B cell (primary cell): ENCODE data around the gene SERPINA4. TPM values are rescaled to one million over a fixed set of nuclear protein-coding genes. Genes with fewer than 3 reads are reported as not detected.

Experiments
- ATAC-seq: fragments of 200-7000 bp; cut with Tn5 transposase; one replicate; pipeline ENCODE4 v1.10.0; 2021; ENCODE audit warnings: low read depth, mild to moderate bottlenecking, moderate number of reproducible peaks, moderate library complexity
- CTCF ChIA-PET: fragments of 350-600 bp; sonication (Branson Sonifier 250); formaldehyde crosslinking; loops from one replicate; lab custom pipeline; 2021; ENCODE audit warnings: antibody characterized with exemption, inconsistent platforms; lab: Charles Lee
- POLR2A ChIA-PET: fragments of 350-600 bp; sonication (Branson Sonifier 250); formaldehyde crosslinking; loops from one replicate; lab custom pipeline; 2021; ENCODE audit warnings: antibody characterized with exemption; lab: Charles Lee
- DNase-seq: peaks from one replicate; pipeline ENCODE4 v3.0.0; 2013
- H2AFZ ChIP-seq: 2 replicates; pipeline ENCODE4 v1.6.1; 2012; ENCODE audit warnings: mild to moderate bottlenecking, low read depth, low read length; ENCODE audit not compliant: insufficient read depth, poor library complexity, severe bottlenecking
- H3K27ac ChIP-seq, 2 donors: 1 replicate in 1 of 2; 2 replicates in 1 of 2; pipeline ENCODE4 v1.5.1; 2012 to 2013; ENCODE audit warnings: low read length in 2 of 2, mild to moderate bottlenecking in 2 of 2, moderate library complexity in 1 of 2
- H3K27me3 ChIP-seq, 4 experiments: fragments of 200-600 bp in 1 of 4; sonication (generic) in 1 of 4; replicated peaks in 1 of 4; 1 replicate in 2 of 4; 2 replicates in 2 of 4; pipeline versions ENCODE4 v1.6.1 to v1.7.0; 2013 to 2016; ENCODE audit warnings: low read length in 3 of 4, mild to moderate bottlenecking in 2 of 4, mixed read lengths in 1 of 4, moderate library complexity in 1 of 4; ENCODE audit not compliant: insufficient read depth in 4 of 4, control insufficient read depth in 3 of 4; ENCODE audit errors: control extremely low read depth in 1 of 4
- H3K36me3 ChIP-seq, 2 experiments: replicated peaks in 1 of 2; 1 replicate in 1 of 2; 2 replicates in 1 of 2; pipeline versions ENCODE4 v1.6.1 to v1.7.1; 2013; ENCODE audit warnings: low read length in 1 of 2; ENCODE audit not compliant: insufficient read depth in 2 of 2, control insufficient read depth in 1 of 2; ENCODE audit errors: control extremely low read depth in 1 of 2, extremely low read depth in 1 of 2
- H3K4me1 ChIP-seq, 2 donors: fragments of 200-600 bp in 1 of 2; sonication (generic) in 1 of 2; 1 replicate in 1 of 2; 2 replicates in 1 of 2; pipeline versions ENCODE4 v1.5.1 to v1.6.1; 2013 to 2017; ENCODE audit warnings: low read length in 2 of 2; ENCODE audit not compliant: control insufficient read depth in 2 of 2, insufficient read depth in 2 of 2
- H3K4me2 ChIP-seq: replicated peaks from 2 replicates; pipeline ENCODE3; 2012; ENCODE audit warnings: mild to moderate bottlenecking, low read depth, low read length; ENCODE audit not compliant: poor library complexity, severe bottlenecking
- H3K4me3 ChIP-seq, 5 experiments: fragments of 200-600 bp in 1 of 5; sonication (generic) in 1 of 5; 1 replicate in 3 of 5; 2 replicates in 2 of 5; pipeline versions ENCODE4 v1.5.1 to v1.7.0; 2011 to 2016; ENCODE audit warnings: low read length in 4 of 5, mild to moderate bottlenecking in 4 of 5, low read depth in 2 of 5, control low read depth in 1 of 5, moderate library complexity in 1 of 5; ENCODE audit not compliant: insufficient read depth in 1 of 5; ENCODE audit errors: control extremely low read depth in 1 of 5, extremely low read depth in 1 of 5
- H3K79me2 ChIP-seq: fragments of 200-600 bp; sonication (generic); one replicate; pipeline ENCODE4 v1.6.0; 2016; ENCODE audit warnings: low read length; ENCODE audit not compliant: control insufficient read depth, insufficient read depth
- H3K9ac ChIP-seq: fragments of 200-600 bp; sonication (generic); 2 replicates; pipeline ENCODE4 v1.6.1; 2017; ENCODE audit warnings: mild to moderate bottlenecking, low read length, moderate library complexity
- H3K9me3 ChIP-seq, 3 donors: one replicate each; pipeline versions ENCODE4 v1.6.1 to v1.7.1; 2013; ENCODE audit warnings: low read length in 2 of 3; ENCODE audit not compliant: control insufficient read depth in 2 of 3, insufficient read depth in 1 of 3; ENCODE audit errors: control extremely low read depth in 1 of 3
- H4K20me1 ChIP-seq: 2 replicates; pipeline ENCODE4 v1.6.0; 2012; ENCODE audit warnings: mild to moderate bottlenecking, low read length; ENCODE audit not compliant: insufficient read depth, control insufficient read depth, poor library complexity, severe bottlenecking
- H3K27ac Mint-ChIP-seq: one replicate; pipeline ENCODE4 v1.8.0; 2021; ENCODE audit warnings: mixed read lengths
- H3K27me3 Mint-ChIP-seq: one replicate; pipeline ENCODE4 v1.8.0; 2021; ENCODE audit warnings: mixed read lengths
- H3K4me1 Mint-ChIP-seq: one replicate; pipeline ENCODE4 v1.8.0; 2021; ENCODE audit warnings: mixed read lengths
- H3K4me3 Mint-ChIP-seq: one replicate; pipeline ENCODE4 v1.8.0; 2021; ENCODE audit warnings: mixed read lengths
- H3K9me3 Mint-ChIP-seq: one replicate; pipeline ENCODE4 v1.8.0; 2022; ENCODE audit warnings: mixed read lengths; ENCODE audit not compliant: insufficient read depth
- CTCF ChIP-seq: fragments of 200-600 bp; IDR thresholded peaks from one replicate; pipeline ENCODE4 v1.8.0; 2022; ENCODE audit warnings: antibody characterized with exemption, mild to moderate bottlenecking
- EZH2 ChIP-seq: IDR thresholded peaks from 2 replicates; pipeline ENCODE4 v1.6.1; 2012; ENCODE audit warnings: borderline replicate concordance, low read depth, mild to moderate bottlenecking, moderate library complexity, low read length; ENCODE audit not compliant: insufficient read depth, poor library complexity, severe bottlenecking
- WGBS: methylation state at CpG from one replicate; pipeline ENCODE4 v1.1.5; 2013; ENCODE audit warnings: missing lambda C conversion rate; ENCODE audit not compliant: insufficient coverage; 5-methylcytosine and 5-hydroxymethylcytosine counted together
- intact Hi-C: fragments of 100-400 bp; cut with micrococcal nuclease; formaldehyde crosslinking; loops from one replicate; pipeline ENCODE4 v1.10.0; 2022
- polyA plus RNA-seq: library from polyadenylated mRNA; depleted of rRNA; stranded (reverse); fragments of >200 nt; gene quantifications from 2 replicates; pipeline ENCODE4 v1.2.3, GENCODE V29; 2012
- total RNA-seq, 2 donors: library from RNA; stranded (reverse); fragments of 120-200 nt in 1 of 2; gene quantifications; 1 replicate in 1 of 2; 2 replicates in 1 of 2; pipeline versions ENCODE4 v1.2.3 to v1.2.4, GENCODE V29; 2013 to 2022

The SERPINA4 gene
- total and polyA plus RNA-seq, 2 donors (not counting 1 experiment from before 2014, with no cell fraction given): not detected

- H3K4me3 Mint-ChIP-seq: no peak overlapping the region
- Histone ChIP-seq H3K27me3 (no peaks in the 10 kb centered on the region), H3K36me3 (no peaks in the 10 kb centered on the region), H3K4me2 (no peak overlapping the region), H3K9ac (no peak overlapping the region), H4K20me1 (no peaks in the 10 kb centered on the region), H3K27ac (no peak overlapping the region), H3K4me3 (no peak overlapping the region), H2AFZ (no peak overlapping the region), H3K9me3 (peaks cover 0 to 7% (median 0%) of the 10 kb centered on the region in 3 donors), H3K4me1 (no peaks in the 10 kb centered on the region), H3K79me2 (no peaks in the 10 kb centered on the region)
- intact Hi-C loops: no loop called here
- TF ChIP-seq EZH2 (no peak), CTCF (no peak)
- peaks cover 6% of the 10 kb centered on the region for H3K27me3 Mint-ChIP-seq
- WGBS: 88% methylated on average over 8 of the region's 9 CpGs
- no peak overlapping the region for H3K27ac Mint-ChIP-seq
- H3K4me1 Mint-ChIP-seq: no peaks in the 10 kb centered on the region
- no peak for DNase-seq
- ChIA-PET POLR2A (no interaction called here), CTCF (no interaction called here)
- no peak for ATAC-seq
- H3K9me3 Mint-ChIP-seq: peaks cover 2% of the 10 kb centered on the region
Measured at GRCh38 chr14:94515426-94515825, 45.8 kb upstream of the SERPINA4 start.

- POLR2A ChIA-PET: no interaction called here
- Mint-ChIP-seq H3K27ac (no peak overlapping the region), H3K4me3 (no peak overlapping the region), H3K27me3 (peaks cover 6% of the 10 kb centered on the region), H3K9me3 (peaks cover 2% of the 10 kb centered on the region), H3K4me1 (no peaks in the 10 kb centered on the region)
- Histone ChIP-seq H3K4me2 (no peak overlapping the region), H2AFZ (no peak overlapping the region), H3K79me2 (no peaks in the 10 kb centered on the region), H3K4me1 (no peaks in the 10 kb centered on the region), H3K27ac (no peak overlapping the region), H3K4me3 (no peak overlapping the region), H3K36me3 (no peaks in the 10 kb centered on the region), H3K27me3 (no peaks in the 10 kb centered on the region), H3K9me3 (peaks cover 0 to 7% (median 0%) of the 10 kb centered on the region in 3 donors), H3K9ac (no peak overlapping the region), H4K20me1 (no peaks in the 10 kb centered on the region)
- no peak for TF ChIP-seq EZH2
- no peak for TF ChIP-seq CTCF
- WGBS: 98% methylated on average over 5 of the region's 6 CpGs
- no peak for DNase-seq
- intact Hi-C loops: no loop called here
- CTCF ChIA-PET: no interaction called here
- ATAC-seq: no peak
Measured at GRCh38 chr14:94515856-94516255, 45.4 kb upstream of the SERPINA4 start.
